ENCODE data around the gene PMFBP1.

DNA sequence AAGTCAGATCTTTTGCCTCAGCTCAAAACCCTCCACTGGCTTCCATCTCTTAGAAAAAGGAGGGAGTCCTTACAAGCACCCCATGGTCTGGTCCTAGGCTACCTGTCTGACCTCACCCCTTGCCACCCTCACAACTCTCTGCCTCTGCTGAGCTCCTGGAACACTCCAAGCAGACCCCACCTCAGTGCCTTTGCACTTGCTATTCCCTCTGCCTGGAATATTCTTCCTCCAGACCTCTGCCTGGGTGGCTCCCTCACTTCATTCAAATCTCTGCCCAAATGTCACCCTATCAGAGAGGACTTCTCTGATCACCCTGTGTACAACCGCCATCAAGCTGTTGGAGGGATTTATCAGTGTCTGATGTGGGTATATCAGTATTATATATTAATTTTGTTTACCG, 37.4 kb downstream of the PMFBP1 start:
- TF ChIP-seq, protein P1, sequence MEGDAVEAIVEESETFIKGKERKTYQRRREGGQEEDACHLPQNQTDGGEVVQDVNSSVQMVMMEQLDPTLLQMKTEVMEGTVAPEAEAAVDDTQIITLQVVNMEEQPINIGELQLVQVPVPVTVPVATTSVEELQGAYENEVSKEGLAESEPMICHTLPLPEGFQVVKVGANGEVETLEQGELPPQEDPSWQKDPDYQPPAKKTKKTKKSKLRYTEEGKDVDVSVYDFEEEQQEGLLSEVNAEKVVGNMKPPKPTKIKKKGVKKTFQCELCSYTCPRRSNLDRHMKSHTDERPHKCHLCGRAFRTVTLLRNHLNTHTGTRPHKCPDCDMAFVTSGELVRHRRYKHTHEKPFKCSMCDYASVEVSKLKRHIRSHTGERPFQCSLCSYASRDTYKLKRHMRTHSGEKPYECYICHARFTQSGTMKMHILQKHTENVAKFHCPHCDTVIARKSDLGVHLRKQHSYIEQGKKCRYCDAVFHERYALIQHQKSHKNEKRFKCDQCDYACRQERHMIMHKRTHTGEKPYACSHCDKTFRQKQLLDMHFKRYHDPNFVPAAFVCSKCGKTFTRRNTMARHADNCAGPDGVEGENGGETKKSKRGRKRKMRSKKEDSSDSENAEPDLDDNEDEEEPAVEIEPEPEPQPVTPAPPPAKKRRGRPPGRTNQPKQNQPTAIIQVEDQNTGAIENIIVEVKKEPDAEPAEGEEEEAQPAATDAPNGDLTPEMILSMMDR (IDR thresholded peaks at IDR 0.05): no peak
- TF ChIP-seq EZH2 (IDR thresholded peaks at IDR 0.05; ENCODE audit: borderline replicate concordance, insufficient read depth, low read depth, low read length, poor library complexity, severe bottlenecking): no peak
